Heart left ventricle (tissue), 13 donors: ENCODE measurements around the gene ADAMTS7.
"Not testable (repeated sequence)": the region's sequence is repeated elsewhere in the genome, so short reads cannot be mapped to it uniquely, and the experiment has no call there.

Experiments
- CTCF ChIP-seq, 12 donors: fragments of 200-600 bp; sonication (generic) in 4 of 12; IDR thresholded peaks; one replicate each; pipeline versions ENCODE4 v1.5.0 to v1.8.0; 2018 to 2022; ENCODE audit warnings: antibody characterized with exemption in 12 of 12, mild to moderate bottlenecking in 5 of 12
- POLR2A ChIP-seq, 2 donors: fragments of 450-650 bp; IDR thresholded peaks; one replicate each; pipeline ENCODE4 v1.6.1; 2017; ENCODE audit warnings: antibody characterized with exemption in 2 of 2, mild to moderate bottlenecking in 2 of 2, moderate library complexity in 2 of 2
- donor health status: ischemic (EF 13 %, LVEDD 7.1; RV severe dilation, severe dysfunction).
- donor health status: DM: no; HTN: yes; CAD: no.
- donor health status: DM: no; HTN: no; CAD: no.
- donor health status: ischemic (EF 25% LVEDD 6.9; RV normal size, moderate dysfunction).
- donor health status: ischemic (EF 25% LVEDD 5.7; RV mildly dilated, moderate dysfunction).
- donor health status: ischemic (EF 35%, LVEDD 5.7; RV mildly dilated, moderate dysfunction).
- donor health status: nonischemic (EF 11% LVEDD 7.7; RV severe dilation, severe dysfunction).
- donor health status: DM: yes; HTN: yes; CAD: no.
- donor health status: PGD.
- donor health status: ischemic (EF 29% LVEDD 5.4; RV normal size, mild dysfunction).
- donor health status: nonischemic (EF 23%, LVEDD 6.1; RV moderate dilation, normal function).

GRCh38 chr15:78747877-78748276 is 63.4 kb downstream of the ADAMTS7 start:
- not testable (repeated sequence) for TF ChIP-seq CTCF, POLR2A (IDR thresholded peaks at IDR 0.05)
